Suprapubic skin (tissue), 4 donors: Measurements from ENCODE around the gene IWS1. TPM values are rescaled to one million over a fixed set of nuclear protein-coding genes. Genes with fewer than 3 reads are reported as not detected.

Source experiments
- DNase-seq, 2 donors: peaks; one replicate each; pipeline ENCODE4 v3.0.0-alpha.2; 2019; ENCODE audit warnings: low spot score in 2 of 2
- H3K27ac ChIP-seq: fragments of 200-600 bp; sonication (generic); one replicate; pipeline ENCODE4 v1.5.1; 2019
- H3K27me3 ChIP-seq: fragments of 200-600 bp; sonication (generic); one replicate; pipeline ENCODE4 v1.5.1; 2019
- H3K36me3 ChIP-seq: fragments of 200-600 bp; sonication (generic); one replicate; pipeline ENCODE4 v1.5.1; 2019
- H3K4me1 ChIP-seq: fragments of 200-600 bp; sonication (generic); one replicate; pipeline ENCODE4 v1.5.1; 2019
- H3K4me3 ChIP-seq: fragments of 200-600 bp; sonication (generic); one replicate; pipeline ENCODE4 v1.5.1; 2019; ENCODE audit warnings: mild to moderate bottlenecking
- H3K9me3 ChIP-seq: fragments of 200-600 bp; sonication (generic); one replicate; pipeline ENCODE4 v1.5.1; 2019
- EP300 ChIP-seq: sonication (generic); formaldehyde crosslinking; IDR thresholded peaks from one replicate; pipeline ENCODE4 v1.6.1; 2017; ENCODE audit warnings: antibody characterized with exemption
- POLR2A ChIP-seq, 2 donors: fragments of 450-650 bp; IDR thresholded peaks; one replicate each; pipeline ENCODE4 v1.6.1; 2017; ENCODE audit warnings: antibody characterized with exemption in 2 of 2, mild to moderate bottlenecking in 2 of 2, moderate library complexity in 2 of 2
- POLR2AphosphoS5 ChIP-seq, 3 donors: sonication (generic); formaldehyde crosslinking; IDR thresholded peaks; one replicate each; pipeline ENCODE4 v1.6.1; 2017; ENCODE audit warnings: antibody characterized with exemption in 3 of 3
- WGBS: methylation state at CpG from one replicate; pipeline ENCODE4 v1.1.5; 2018; 5-methylcytosine and 5-hydroxymethylcytosine counted together
- total RNA-seq, 4 donors: library from RNA; depleted of rRNA; stranded (reverse); fragments of >200 nt; gene quantifications; one replicate each; pipeline ENCODE4 v1.1.0, GENCODE V29; 2016
- TF ChIP-seq, protein P1 (sequence below), 2 donors: fragments of 200-600 bp in 1 of 2; fragments of 450-650 bp in 1 of 2; sonication (generic) in 1 of 2; IDR thresholded peaks; one replicate each; pipeline ENCODE4 v1.5.1; 2016 to 2019; ENCODE audit warnings: antibody characterized with exemption in 2 of 2, mild to moderate bottlenecking in 1 of 2, moderate library complexity in 1 of 2

IWS1 gene
- total RNA-seq, 4 donors from 2014 or later = 23.2 to 51.4 (median 29.9) TPM

DNA sequence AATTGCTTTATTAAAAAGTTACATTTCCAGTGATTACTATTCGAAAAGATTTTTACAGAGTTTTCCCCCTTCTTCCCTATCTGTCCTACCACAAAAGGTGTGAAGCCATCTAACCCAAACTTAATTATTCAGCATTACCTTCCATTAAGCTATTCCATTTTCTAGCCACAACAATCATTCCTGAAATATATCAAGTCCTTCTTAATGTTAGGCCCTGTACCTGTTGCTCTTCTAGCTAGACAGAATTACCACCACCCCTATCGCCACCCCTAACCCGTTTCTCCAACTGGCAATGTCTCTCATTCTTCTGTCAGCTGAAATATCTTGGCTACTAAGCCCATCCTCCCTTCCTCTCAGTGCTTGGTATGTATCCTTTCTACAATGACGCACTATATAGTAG, 13.9 kb downstream of the IWS1 start:
- Histone ChIP-seq H3K4me3 (no peak overlapping the region), H3K27ac (no peak overlapping the region), H3K36me3 (peaks cover 13% of the 10 kb centered on the region), H3K4me1 (peaks cover 31% of the 10 kb centered on the region), H3K27me3 (no peaks in the 10 kb centered on the region), H3K9me3 (no peaks in the 10 kb centered on the region)
- TF ChIP-seq EP300 (no peak), POLR2A (IDR thresholded peaks at IDR 0.05) (no peak), POLR2AphosphoS5 (IDR thresholded peaks at IDR 0.05) (no peak)
- TF ChIP-seq, protein P1, sequence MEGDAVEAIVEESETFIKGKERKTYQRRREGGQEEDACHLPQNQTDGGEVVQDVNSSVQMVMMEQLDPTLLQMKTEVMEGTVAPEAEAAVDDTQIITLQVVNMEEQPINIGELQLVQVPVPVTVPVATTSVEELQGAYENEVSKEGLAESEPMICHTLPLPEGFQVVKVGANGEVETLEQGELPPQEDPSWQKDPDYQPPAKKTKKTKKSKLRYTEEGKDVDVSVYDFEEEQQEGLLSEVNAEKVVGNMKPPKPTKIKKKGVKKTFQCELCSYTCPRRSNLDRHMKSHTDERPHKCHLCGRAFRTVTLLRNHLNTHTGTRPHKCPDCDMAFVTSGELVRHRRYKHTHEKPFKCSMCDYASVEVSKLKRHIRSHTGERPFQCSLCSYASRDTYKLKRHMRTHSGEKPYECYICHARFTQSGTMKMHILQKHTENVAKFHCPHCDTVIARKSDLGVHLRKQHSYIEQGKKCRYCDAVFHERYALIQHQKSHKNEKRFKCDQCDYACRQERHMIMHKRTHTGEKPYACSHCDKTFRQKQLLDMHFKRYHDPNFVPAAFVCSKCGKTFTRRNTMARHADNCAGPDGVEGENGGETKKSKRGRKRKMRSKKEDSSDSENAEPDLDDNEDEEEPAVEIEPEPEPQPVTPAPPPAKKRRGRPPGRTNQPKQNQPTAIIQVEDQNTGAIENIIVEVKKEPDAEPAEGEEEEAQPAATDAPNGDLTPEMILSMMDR (IDR thresholded peaks at IDR 0.05) = no peak
- no peak for DNase-seq
- 87% methylated on average over 4 of the region's 4 CpGs for WGBS

DNA sequence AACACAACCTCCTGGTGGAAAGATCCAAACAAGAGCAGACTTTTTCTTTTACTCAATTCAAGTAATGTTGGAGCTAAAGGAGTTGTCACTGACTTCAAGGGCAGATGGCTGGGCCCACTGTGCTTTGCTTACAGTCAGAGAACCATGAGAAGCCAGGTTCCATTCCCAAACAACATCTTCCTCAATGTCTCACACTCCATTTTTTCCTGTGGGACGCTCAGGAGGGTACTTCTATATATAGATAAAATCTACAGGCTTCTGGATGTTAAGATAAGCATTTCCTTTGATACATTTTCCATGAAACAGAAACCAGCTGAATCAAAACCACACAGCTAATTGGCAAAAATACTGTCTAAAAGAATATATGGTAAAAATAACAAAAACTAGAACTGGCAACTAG, 14.4 kb downstream of the IWS1 start:
- Histone ChIP-seq H3K36me3 (peaks cover 12% of the 10 kb centered on the region), H3K27ac (no peak overlapping the region), H3K4me3 (no peak overlapping the region), H3K9me3 (no peaks in the 10 kb centered on the region), H3K4me1 (peaks cover 33% of the 10 kb centered on the region), H3K27me3 (no peaks in the 10 kb centered on the region)
- TF ChIP-seq POLR2AphosphoS5 (IDR thresholded peaks at IDR 0.05) = no peak
- TF ChIP-seq EP300 = no peak
- TF ChIP-seq, protein P1 (IDR thresholded peaks at IDR 0.05) = no peak
- 80% methylated on average over 1 of the region's 1 CpG for WGBS
- DNase-seq = no peak

DNA sequence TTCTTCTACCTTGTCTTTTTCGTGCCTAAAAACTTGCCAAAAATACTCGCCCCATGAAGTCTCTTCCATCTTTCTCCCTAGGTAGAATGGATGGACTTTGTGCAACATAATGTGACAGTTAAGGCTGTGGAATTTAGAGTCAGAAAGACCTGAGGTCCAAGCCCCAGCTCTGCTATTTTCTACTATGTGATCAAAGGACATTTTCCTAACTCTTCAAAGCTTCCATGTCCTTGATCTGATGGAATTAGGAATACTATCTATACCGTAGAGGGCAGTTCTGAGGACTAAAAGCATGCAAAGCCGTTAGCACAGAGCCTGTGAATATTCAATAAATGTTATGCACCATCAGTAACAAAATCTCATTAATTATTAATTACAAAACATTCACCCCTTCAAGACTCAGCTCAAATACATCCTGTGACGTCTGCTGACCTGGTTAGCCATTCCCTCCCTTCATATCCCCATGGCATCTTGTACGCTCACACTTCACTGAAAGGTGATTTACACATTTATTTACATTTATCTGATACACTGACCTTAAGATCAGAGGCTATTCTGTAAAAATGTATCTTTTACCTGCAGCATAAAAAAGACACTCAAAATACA, 15.1 kb downstream of the IWS1 start:
- Histone ChIP-seq H3K27ac (no peak overlapping the region), H3K9me3 (no peaks in the 10 kb centered on the region), H3K27me3 (no peaks in the 10 kb centered on the region), H3K36me3 (peaks cover 12% of the 10 kb centered on the region), H3K4me1 (peaks cover 29% of the 10 kb centered on the region), H3K4me3 (no peak overlapping the region)
- TF ChIP-seq POLR2AphosphoS5 (IDR thresholded peaks at IDR 0.05) (no peak), POLR2A (IDR thresholded peaks at IDR 0.05) (no peak), EP300 (no peak)
- TF ChIP-seq, protein P1 (IDR thresholded peaks at IDR 0.05) = no peak
- no peak for DNase-seq
- 92% methylated on average over 6 of the region's 6 CpGs for WGBS

DNA sequence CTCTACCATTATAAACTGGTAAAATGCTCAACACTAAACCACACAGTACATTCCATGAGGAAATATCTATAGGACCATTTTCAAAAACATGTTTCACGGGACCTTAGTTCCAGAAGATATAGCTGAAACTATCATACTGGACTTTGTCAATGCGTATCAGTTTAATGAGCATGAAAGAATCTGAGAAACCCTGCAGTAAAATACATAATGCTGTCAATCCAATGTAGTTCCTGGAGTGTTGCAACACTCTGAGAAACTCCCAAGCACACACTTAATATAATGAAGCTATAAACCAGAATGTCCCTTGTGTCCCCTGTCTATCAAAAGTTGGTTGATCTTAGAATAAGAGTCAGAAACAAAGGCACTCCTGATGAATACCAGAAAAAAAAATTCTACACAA, 16.2 kb downstream of the IWS1 start:
- Histone ChIP-seq H3K27ac (no peak overlapping the region), H3K9me3 (no peaks in the 10 kb centered on the region), H3K36me3 (peaks cover 16% of the 10 kb centered on the region), H3K27me3 (no peaks in the 10 kb centered on the region), H3K4me3 (no peak overlapping the region), H3K4me1 (peaks cover 21% of the 10 kb centered on the region)
- 75% methylated on average over 2 of the region's 2 CpGs for WGBS
- TF ChIP-seq POLR2A (IDR thresholded peaks at IDR 0.05) (no peak), EP300 (no peak), POLR2AphosphoS5 (IDR thresholded peaks at IDR 0.05) (no peak)
- TF ChIP-seq, protein P1 (IDR thresholded peaks at IDR 0.05) = no peak
- DNase-seq = no peak

DNA sequence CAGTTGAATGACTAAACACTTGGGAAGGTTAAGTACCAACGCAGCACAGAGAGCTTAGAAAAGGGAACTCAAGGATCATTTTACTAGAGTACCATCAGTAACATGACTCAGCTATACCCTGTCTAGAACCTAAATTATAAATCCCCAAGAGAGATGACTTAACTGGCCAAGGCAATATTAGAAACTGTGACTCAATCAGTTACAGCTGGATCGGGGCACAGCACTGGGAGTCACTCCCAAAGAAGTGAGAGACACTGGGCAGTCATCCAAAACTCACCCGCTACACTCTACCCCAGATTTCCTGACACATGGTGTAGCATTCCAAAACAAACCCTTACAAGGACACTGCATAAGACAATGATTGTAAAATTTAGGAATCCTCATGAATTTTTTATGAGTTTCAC, 17.7 kb downstream of the IWS1 start:
- WGBS = 5% methylated on average over 3 of the region's 3 CpGs
- Histone ChIP-seq H3K27ac (peak overlapping the region; percentile 31), H3K9me3 (no peaks in the 10 kb centered on the region), H3K4me3 (no peak overlapping the region), H3K36me3 (peaks cover 18% of the 10 kb centered on the region), H3K4me1 (peaks cover 21% of the 10 kb centered on the region), H3K27me3 (no peaks in the 10 kb centered on the region)
- DNase-seq = peak in 1 of 2 donors; percentile 81
- TF ChIP-seq POLR2AphosphoS5 (IDR thresholded peaks at IDR 0.05) (peak in 2 of 3 donors; percentile 65 to 68), POLR2A (IDR thresholded peaks at IDR 0.05) (no peak)
